T-helper 2 cell treated with Interferon-gamma antibody and Interleukin-4, amounts not matched to agents 100 ng/mL and 5 ng/mL, for 36 hours (primary cell): ENCODE measurements around the gene MIS12. TPM values are rescaled to one million over a fixed set of nuclear protein-coding genes. Genes with fewer than 3 reads are reported as not detected.

ENCODE experiments used
- intact Hi-C: fragments of 100-400 bp; cut with micrococcal nuclease; formaldehyde crosslinking; loops from one replicate; pipeline ENCODE4 v1.15.1; 2023
- total RNA-seq: library from RNA; stranded (reverse); gene quantifications from 2 replicates; pipeline ENCODE4 v1.2.3, GENCODE V29; 2022

Gene MIS12
- total RNA-seq, 1 donor from 2014 or later: 40.7 TPM

- intact Hi-C loops: no loop called here
Observed at GRCh38 chr17:5532581-5532980, 46.2 kb downstream of the MIS12 start.

- intact Hi-C loops: no loop called here
Observed at GRCh38 chr17:5533486-5534315, 47.3 kb downstream of the MIS12 start.

- intact Hi-C loops: no loop called here
Observed at GRCh38 chr17:5535436-5535835, 49.1 kb downstream of the MIS12 start.

- intact Hi-C loops: no loop called here
Observed at GRCh38 chr17:5536866-5537650, 50.7 kb downstream of the MIS12 start.

- intact Hi-C loops: no loop called here
Observed at GRCh38 chr17:5539286-5539685, 52.9 kb downstream of the MIS12 start.

GRCh38 chr17:5540321-5540720, 54.0 kb downstream of the MIS12 start:
- intact Hi-C loops: no loop called here

Other genes starting within 250 kb of the MIS12 start
- gene RABEP1, start 204.3 kb upstream of the MIS12 start, total RNA-seq: 37.0 and 39.3 TPM in 2 replicates
- gene NUP88, start 66.9 kb upstream of the MIS12 start, total RNA-seq: 96.4 and 97.0 TPM in 2 replicates
- gene RPAIN, start 66.4 kb upstream of the MIS12 start, total RNA-seq: 48.9 and 52.2 TPM in 2 replicates
- gene C1QBP, start 47.4 kb upstream of the MIS12 start, total RNA-seq: 199 and 200 TPM in 2 replicates
- 20.4 and 21.0 TPM in 2 replicates for gene DHX33, start 17.6 kb upstream of the MIS12 start, total RNA-seq
- gene DERL2, start 388 bp upstream of the MIS12 start, total RNA-seq: 78.3 and 86.4 TPM in 2 replicates
- gene NLRP1, start 97.9 kb downstream of the MIS12 start, total RNA-seq: 56.7 and 60.9 TPM in 2 replicates